DMS79 (cell line): ENCODE measurements around the gene PADI4.

ENCODE experiments used
- DNase-seq: peaks from one replicate; lab custom pipeline; 2025; lab: John Stamatoyannopoulos, UW

PADI4 gene

DNA sequence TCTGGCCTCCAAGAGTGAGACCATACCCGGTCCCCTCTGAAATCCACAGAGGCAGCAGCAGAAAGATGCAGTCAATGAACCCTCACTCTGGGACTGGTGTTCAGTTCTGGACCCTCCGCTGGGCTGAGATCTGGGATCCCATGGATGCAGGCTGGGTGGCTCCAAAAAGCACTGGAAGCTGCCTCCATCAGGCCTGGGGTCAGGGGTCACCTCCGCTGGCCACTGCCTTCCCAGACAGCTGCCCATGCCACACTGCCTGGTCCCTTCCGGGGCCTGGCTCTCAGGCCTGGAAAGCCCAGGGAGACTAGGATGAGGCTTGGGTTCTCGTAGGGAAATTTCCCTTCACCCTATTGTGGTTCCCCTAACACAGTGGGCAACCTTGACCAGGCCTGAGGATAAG, 21.4 kb upstream of the PADI4 start:
- no peak for DNase-seq

DNA sequence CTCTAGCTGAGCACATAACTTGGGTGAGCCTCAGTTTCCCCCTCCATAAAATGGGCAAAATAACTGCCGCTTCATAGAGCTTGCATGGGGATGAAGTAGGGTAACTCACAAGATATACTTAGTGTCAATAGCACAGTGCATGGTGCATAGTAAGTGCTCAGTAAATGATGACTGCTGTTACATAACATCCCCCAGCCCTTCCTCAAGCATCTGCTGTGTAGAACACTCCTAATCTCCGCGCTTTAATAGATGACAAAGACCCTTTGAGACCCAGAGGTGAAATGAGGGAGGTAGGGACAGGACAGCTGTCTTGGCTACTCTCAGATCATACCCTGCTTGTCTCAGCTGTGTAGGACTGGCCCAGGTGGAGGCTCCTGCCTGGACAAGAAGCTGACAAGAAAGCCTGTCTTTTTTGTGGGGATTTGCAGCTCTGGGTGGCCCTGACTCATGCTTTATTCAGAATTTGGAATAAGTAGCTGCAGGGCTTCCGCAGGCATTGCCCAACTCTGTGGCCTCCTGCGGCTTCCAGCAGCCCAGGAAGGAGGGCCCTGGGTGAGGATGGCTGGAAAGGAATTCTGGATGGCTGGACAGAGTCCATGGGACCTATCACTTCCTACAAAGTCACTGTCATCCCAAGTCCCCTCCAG, 20.7 kb upstream of the PADI4 start:
- no peak for DNase-seq

DNA sequence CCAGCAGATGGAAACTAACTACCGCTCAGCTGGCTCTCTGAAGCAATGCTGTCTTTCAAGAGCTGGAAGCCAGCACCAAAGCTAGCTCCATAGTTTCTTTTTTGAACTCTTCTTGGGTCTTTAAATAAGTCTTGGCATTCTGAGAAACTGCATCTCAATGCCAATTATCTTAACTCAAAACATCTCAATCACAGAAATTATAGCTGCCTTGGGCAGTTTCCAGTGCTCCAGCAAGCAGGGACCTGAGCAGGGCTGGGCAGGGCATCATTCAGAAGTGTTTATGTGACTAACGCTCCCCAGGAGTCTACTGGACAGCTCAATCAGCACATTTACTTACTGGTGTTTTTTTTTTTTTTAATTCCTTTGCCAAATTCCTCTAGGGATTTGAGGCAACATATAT, 18.3 kb upstream of the PADI4 start:
- no peak for DNase-seq

DNA sequence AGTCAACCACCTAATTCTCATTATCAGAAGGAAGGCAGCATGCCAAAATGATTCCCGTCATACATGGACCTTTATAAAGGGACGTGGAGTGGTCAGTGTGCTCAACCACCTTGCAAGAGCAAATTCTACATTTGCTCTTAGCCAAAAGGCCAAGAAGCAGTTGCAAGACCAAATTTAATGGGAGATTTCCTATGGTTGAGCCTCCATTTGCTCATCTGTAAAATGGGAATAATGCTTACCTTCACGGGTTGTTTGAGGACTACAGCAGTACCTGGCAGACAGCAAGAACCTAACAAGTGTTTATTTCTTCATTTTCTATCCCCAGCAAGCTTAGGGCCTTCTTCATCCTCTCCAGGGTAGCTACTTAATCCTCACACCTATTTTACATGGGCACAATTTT, 17.4 kb upstream of the PADI4 start:
- DNase-seq = no peak

DNA sequence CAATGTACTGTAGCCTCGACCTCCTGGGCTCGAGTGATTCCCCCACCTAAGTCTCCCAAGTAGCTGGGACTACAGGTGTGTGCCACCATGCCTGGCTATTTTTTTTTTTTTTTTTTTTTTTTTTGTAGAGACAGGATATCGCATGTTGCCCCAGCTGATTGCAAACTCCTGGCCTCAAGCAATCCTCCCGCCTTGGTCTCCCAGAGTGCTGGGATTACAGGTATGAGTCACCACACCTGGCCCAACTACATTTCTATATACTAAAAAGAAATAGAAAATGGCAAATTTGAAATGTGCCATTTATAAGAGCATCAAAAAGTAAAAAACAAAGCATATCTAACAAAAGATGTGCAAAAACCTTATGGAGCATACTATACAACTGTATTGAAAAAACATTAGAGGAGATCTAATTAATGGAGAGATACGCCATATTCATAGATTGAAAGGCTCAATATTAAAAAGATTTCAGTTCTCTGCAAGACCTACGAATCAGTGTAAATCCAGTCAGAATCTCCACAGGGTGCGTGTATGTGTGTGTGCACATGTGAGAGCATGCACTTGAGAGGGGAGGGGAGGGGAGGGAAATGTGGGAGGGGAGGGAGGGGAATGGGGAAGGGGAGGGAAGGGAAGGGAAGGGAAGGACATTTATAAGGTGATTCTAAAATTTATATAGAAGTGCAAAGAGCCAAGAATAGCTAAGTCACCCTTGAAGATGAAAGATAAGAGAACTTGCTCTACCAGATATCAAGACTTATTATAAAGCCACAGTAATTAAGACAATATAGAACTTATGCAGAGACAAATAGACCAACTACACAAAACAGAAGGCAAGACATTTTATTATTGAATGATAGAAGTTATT, 15.5 kb upstream of the PADI4 start:
- DNase-seq = no peak

DNA sequence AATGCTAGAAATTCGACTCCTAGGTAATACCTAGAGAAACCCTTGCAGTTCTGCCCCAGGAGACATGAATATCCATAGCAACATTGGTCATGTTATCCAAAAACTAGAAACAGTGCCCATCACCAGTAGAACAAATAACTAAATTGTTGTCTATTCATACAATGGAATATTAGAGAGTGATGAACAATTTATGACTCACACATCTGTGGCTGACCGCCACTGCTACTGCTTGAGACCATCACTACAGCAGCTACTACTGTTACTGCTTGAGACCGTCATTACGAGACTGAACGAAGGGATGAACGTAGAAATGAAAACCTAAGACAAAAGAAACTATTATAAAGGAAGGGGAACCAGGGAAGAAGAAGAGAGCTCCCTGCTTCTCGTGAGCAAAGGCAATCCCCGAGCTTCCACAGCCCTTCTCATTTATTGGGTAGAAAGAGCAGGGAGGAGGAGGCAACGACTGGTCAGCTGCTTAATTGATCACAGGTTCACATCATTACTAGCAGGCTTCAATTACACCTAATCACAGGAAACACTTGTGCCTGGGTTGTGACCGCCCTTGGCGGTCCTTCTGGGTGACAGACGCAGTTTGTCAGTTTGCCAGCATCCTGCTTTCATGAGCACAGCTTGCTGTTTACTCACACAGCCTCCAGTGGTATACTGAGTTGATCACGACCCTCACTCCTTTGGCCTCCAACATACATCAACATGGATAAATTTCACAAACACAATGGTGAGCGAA, 14.1 kb upstream of the PADI4 start:
- no peak for DNase-seq

DNA sequence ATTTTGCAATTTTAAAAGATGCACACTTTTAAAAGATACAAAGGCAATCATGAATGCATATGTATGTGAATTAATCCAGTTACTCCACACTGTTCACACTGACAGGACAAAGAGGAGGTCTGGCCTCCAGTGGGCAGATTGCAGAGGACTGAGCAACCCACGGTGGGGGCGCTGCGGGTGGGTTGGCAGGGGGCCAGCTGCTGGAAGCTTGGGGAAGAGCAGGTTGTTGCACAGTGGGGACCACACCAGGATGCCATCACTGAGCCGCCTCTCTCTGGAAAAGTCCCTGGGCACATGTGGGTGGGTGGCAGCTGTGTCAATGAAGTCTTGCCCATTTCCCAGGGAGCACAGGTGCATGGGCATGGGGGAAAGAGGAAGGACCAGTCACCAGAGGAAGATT, 12.7 kb upstream of the PADI4 start:
- DNase-seq = no peak

DNA sequence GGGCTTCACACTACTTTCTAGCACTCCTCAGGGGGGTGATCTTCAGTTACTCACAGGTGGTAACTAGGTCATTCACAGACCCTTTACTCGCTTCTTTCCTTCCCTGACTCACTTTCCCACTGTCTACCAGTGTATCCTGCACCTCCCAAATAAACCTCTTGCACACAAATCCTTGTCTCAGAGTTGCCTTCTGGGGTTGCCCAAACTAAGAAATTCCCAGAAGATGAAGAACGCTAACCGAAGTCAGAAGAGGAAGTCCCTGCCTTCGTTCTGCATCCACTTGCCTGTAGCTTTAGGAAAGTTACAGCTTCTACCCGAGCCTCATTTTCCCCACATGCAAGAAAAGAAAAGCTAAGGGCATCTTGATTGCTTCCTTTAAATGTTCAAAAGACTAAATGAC, 11.9 kb upstream of the PADI4 start:
- no peak for DNase-seq

DNA sequence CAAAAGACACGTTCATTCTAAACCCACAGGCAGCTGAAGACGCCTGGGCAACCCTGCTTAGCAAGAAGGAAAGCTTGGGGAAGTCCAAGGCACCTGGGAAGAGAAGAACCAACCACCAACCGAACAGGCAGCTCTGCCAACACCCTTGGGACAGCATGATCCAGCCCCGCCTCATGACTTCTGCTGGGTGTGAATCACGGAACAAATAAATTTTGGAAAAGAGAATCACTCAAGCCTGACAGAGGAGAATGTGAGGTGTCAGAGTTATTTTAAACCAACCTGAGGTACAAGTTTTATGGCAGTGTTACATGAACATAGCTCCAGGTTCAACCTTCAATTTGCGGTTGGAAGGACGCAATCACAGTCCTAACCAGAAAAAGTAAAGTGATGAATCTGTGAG, 10.0 kb upstream of the PADI4 start:
- no peak for DNase-seq

DNA sequence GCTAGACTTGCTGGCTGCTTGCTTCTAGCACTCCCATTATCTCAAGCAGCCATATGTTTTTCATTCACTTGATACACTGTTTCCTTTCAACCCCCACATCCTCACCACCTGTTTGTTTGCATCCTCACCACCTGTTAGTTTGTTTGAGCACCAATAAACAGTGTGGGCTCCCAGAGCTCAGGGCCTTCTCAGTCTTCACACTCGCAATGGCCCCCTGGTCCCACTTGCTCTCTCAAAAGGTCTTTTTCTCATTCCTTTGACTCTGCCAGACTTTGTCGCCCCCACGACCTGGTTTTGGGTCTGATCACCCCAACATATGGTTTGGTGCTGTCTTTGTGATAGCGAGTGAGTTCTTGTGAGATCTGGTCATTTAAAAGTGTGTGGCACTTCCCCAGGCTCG, 6.2 kb upstream of the PADI4 start:
- no peak for DNase-seq

DNA sequence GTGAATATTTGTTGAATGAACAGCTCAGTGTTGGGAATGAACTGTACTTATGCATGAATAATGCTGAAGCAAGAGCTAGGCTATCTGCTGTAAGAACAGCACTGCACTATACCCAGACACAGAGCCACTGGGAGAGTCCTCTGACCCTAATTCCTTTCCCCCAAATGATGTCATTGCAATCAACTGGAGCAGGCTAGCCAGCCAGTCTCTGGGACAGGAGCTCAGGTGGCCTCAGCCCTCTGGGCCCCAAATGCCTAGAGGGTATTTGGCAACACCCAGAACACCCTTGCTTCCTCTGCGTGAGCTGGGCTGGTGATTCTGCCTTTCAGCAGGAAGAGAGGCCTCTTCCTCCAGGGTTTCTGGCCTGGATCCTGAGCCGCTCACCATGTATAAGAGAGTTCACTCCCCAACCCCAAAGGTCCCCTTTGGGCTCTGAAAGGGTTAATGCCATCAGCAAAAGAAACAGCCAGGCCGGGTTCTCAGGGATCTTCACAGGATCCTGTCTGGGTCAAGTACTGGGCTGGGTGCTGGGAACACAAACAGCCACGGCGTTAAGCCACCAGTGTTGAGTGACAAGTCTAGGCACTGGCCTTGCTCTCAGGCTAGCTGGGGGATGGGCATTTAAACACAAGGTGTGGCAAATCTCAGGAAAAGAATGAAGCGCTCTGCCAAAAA, 3.7 kb upstream of the PADI4 start:
- no peak for DNase-seq

DNA sequence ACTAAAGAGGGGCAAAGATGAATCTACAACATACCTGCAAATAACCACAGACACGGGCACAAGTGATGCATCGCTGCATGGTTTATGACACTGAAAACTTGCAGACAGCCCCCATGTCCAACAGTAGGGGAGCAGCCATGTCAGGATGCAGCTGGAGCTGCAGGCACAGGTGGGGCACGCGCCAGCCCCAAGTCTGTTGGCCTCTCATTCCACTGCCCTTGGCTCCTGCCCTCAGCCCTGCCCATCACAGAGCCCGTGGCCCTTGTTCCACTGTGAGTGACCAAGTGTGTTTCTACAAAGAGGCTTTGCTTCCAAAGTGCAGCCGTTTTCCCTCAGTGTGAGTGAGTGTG, 3.2 kb upstream of the PADI4 start:
- no peak for DNase-seq

DNA sequence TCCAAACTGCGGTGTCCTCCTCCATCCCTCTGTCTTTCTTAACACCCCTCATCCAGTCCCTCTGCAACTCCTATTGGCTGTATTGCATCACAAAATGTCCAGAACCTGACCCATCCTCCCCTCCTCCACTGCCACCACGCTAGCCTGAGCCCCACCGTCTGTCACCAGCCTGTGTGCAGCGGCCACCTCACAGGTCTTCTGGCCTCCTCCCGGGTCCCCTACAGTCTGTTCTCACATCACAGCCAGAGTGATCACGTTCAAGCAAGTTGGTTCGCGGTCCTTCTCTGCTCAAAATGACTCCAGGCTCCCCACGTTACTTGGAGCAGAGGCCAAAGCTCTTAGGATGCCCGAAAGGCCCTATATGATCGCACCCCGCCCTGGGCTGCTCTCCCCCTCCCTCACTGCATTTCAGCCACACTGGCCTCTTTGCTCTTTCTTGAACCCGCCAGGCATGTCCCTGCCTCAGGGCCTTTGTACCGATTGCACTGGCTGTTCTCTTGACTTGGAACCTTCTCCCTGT, 2.4 kb upstream of the PADI4 start:
- no peak for DNase-seq

DNA sequence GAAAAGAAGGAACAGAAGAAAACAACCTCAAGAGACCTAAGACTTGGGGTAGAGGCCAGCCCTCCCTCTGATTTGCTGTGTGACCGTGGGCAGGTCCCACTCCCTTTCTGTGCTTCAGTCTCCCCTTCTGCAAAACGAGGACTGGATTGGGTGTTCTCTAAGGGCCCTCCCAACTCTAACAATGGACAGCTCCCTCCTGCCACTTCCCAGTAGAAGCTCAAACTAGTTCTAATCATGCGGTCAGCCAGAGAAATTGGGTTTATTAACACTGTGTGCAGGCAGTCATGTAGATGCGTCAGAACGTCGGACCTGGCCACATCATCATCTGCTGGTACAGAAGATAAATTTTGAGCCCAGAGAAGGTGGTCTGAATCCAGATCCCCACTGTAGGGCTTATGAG, 1.6 kb upstream of the PADI4 start:
- no peak for DNase-seq

DNA sequence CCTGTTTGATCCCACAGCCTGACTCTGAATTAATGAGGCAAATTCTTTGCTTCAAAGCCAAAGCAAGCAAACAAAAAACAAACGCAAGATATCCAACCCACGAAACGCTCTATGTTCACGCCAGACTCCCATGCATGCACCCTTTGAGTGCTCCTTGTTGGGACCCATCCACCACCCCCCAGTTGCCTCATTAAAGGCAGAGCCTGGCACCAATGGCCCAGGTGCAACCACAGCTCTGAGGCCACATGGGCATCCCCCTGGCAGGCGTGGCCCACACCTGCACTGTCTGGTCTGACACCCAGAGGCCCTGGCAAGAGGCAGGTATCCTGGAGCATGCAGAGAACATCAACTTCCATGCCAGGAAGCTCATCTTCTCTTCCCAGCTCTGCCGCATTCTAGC, 1.1 kb upstream of the PADI4 start:
- DNase-seq = no peak

DNA sequence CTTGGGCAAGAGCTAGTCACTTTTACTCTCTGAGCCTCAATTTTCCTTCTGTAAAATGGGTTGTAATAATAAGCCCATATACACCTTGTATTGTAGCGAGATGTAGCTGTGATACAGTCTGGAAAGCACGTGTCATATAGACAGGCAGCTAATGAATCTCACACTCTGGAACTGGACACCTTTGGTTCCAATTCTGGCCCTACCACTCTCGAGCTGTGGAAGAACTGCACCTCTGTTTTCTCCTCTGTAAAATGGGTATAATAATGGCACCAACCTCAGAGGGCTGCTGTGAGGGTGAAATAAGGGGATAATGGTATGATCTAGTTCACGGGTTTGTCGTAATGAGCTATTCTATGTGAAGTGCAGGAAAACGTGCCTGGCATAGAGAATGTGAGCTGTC, 668 bp upstream of the PADI4 start:
- no peak for DNase-seq

DNA sequence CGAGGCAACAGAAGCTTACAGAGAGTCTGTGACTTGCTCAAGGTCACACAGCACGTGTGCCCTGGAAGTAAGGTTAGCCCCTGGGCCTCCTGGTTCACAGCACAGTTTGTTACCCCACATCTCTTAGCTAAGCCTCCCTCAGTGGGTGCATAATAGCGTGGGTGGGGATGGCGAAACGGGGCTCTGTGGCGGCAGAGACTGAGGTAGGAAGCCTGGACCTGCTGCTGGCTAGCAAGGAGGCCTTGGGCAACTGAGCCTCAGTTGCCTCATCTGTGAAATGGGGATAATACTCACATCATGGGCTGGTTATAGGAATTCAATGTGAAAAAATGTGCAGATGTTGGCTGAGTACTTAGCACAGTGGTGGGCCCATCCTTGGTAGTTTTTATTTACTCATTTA, 596 bp downstream of the PADI4 start:
- no peak for DNase-seq

DNA sequence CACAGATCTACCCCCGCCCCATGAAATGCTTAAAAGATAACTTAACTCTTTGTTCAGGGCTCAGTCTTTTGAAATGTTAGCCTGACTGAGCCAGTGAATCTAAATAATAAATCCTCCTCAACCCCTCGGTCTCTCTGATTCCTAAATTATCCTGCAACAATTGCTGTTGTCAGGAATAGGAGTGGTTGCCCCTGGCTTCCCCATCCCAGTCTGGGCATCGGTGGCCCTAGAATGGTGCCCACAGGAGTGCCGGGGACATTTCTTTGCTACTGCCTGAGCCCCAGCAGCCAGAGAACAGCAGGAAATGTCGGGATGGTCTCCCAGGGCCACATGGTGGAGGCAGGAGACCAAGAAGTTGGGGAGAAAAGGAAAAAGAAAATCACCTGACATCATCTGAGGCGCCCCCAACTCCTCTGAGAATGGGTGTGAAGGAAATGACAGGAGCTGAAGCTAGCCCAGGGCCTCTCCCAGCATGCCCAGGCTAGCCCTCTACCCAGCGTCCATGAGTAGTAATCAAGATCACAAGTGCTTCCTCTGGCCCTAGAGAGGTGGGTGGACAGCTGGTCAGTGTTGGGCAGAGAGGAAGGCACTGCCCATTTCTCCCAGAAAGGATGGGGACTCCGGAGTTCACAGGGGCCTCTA, 1.6 kb downstream of the PADI4 start:
- no peak for DNase-seq

DNA sequence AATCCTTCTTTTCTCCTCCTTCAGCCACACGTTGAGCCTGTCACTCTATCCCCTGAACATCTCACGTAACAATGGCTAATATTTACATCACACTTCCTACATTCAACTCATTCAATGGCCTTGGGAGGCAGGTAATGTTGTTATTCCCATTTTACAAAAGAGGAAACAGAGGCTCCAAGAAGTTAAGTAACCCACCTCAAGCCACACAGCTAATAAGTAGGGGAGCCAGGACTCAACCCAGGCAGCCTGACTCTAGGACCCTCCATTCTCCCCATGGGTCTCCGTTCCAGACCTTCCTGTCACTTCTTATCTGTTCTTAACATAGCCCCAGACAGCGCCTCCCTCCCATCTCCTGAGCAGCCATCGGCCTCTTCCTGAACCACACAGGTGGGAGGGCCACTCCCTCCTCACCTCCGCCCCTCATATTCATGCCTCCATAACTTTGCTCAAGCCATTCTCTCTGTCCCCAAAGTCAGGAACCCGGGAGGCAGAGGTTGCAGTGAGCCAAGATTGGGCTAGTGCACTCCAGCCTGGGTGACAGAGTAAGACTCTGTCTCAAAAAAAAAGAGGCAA, 2.2 kb downstream of the PADI4 start:
- no peak for DNase-seq

DNA sequence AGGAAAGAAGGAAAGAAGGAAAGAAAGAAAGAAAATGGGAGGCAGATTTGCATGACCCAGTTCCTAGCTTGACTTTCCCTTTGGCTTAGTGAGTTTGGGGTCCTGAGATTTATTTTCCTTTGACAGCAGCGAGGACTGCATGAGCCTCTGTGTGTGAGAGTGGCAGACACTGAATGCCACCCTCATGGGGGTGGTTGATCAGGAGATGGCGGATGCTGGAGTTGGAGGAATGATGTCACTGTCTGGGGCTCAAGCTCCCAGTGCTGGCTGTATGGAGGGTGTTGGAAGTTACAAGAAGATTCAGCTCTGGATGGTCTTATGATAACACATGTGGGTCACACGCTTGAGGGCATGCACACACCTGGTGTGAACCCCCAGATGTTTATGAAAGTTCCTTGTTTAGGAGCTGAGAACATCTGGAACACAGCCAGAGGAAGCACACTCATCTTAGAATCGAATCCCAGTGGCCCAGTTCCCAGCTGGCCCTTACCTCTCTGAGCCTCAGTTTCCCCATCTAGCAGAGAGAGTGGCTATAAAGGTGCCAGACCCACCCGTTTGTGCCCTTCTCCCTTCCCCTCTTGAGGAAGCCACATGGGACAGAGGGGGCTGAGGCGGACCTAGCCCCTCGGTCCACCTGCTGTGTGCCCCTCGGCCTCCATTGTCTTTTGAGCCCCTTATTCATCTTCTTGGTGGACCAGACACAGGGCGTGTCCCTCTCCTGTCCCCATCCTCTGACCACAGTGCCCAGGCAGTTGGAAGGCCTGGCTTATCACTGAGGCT, 5.7 kb downstream of the PADI4 start:
- no peak for DNase-seq

DNA sequence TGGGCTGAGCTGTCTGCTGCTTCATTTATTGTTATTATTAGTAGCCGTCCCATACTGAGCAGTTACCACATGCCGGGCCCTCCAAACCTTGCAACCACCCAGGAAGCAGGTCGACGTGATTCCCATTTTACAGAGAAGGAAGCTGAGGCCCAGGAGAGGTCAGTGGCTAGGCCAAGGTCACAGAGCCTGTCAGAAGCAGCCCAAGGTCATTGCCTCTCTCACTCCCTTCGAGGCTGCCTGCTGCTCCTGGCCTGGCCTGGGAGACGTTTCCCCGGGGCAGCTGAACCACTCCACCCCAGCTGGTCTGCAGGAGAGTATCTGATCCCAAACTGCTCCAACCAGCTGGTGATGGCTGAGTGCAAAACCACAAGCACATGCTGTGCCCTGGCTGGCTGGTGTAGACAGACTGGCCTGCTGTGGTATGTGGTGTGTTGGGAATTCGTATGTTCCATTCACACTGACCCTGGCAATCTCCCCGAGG, 6.5 kb downstream of the PADI4 start:
- no peak for DNase-seq
